OCI-LY7 (cell line): Measurements from ENCODE around the gene ZNF79. TPM values are rescaled to one million over a fixed set of nuclear protein-coding genes. Genes with fewer than 3 reads are reported as not detected.

Experiments used
- BruUV-seq: library from RNA; stranded (reverse); fragments of 400-500 nt; replicated peaks from 2 replicates; lab custom pipeline; 2021; lab: Mats Ljungman, UMichigan
- CTCF ChIA-PET: fragments of 300-600 bp; sonication (Branson Sonifier 250); formaldehyde crosslinking; loops from one replicate; lab custom pipeline; 2022; ENCODE audit warnings: antibody characterized with exemption; ENCODE audit not compliant: unreplicated experiment; lab: Charles Lee
- POLR2A ChIA-PET: fragments of 300-600 bp; sonication (Branson Sonifier 250); formaldehyde crosslinking; loops from one replicate; lab custom pipeline; 2022; ENCODE audit warnings: antibody characterized with exemption; lab: Charles Lee
- DNase-seq: peaks from one replicate; pipeline ENCODE4 v3.0.0-alpha.2; 2015; ENCODE audit warnings: low spot score
- H2AFZ ChIP-seq: fragments of 200-600 bp; sonication (generic), shearing (Covaris generic); 2 replicates; pipeline ENCODE4 v1.6.1; 2014; ENCODE audit warnings: mild to moderate bottlenecking, antibody characterized with exemption, low read length, moderate library complexity
- H3K27ac ChIP-seq: fragments of 200-600 bp; sonication (generic); 2 replicates; pipeline ENCODE4 v1.5.1; 2014; ENCODE audit warnings: mixed run types, low read depth, mild to moderate bottlenecking, moderate library complexity, low read length, inconsistent platforms; ENCODE audit not compliant: poor library complexity, severe bottlenecking
- H3K36me3 ChIP-seq: fragments of 200-600 bp; sonication (generic); 2 replicates; pipeline ENCODE4 v1.6.1; 2014; ENCODE audit warnings: mild to moderate bottlenecking, antibody characterized with exemption, low read length, moderate library complexity, mixed read lengths; ENCODE audit not compliant: insufficient read depth
- H3K4me1 ChIP-seq: fragments of 200-600 bp; sonication (generic); 2 replicates; pipeline ENCODE4 v1.5.1; 2014; ENCODE audit warnings: mild to moderate bottlenecking, low read length; ENCODE audit not compliant: insufficient read depth, poor library complexity, severe bottlenecking
- H3K4me2 ChIP-seq: fragments of 200-600 bp; sonication (generic); 2 replicates; pipeline ENCODE4 v1.6.1; 2014; ENCODE audit warnings: mild to moderate bottlenecking, low read length
- H3K4me3 ChIP-seq: fragments of 200-600 bp; sonication (generic); 2 replicates; pipeline ENCODE4 v1.5.1; 2014; ENCODE audit warnings: mild to moderate bottlenecking, low read depth, low read length; ENCODE audit not compliant: poor library complexity, severe bottlenecking
- H3K79me2 ChIP-seq: fragments of 200-600 bp; sonication (generic); 2 replicates; pipeline ENCODE4 v1.6.1; 2016; ENCODE audit warnings: low read depth, mild to moderate bottlenecking, low read length, moderate library complexity, mixed read lengths; ENCODE audit not compliant: insufficient read depth
- H3K9me2 ChIP-seq: fragments of 200-600 bp; sonication (generic); 2 replicates; pipeline ENCODE4 v1.6.1; 2016; ENCODE audit warnings: mild to moderate bottlenecking, low read length, mixed read lengths; ENCODE audit not compliant: insufficient read depth
- H3K9me3 ChIP-seq: fragments of 200-600 bp; sonication (generic); 2 replicates; pipeline ENCODE4 v1.6.1; 2014; ENCODE audit warnings: mild to moderate bottlenecking, mixed run types, low read length, mixed read lengths
- H4K20me1 ChIP-seq: fragments of 200-600 bp; sonication (generic); 2 replicates; pipeline ENCODE4 v1.6.1; 2014; ENCODE audit warnings: mild to moderate bottlenecking, antibody characterized with exemption, low read length, moderate library complexity, mixed read lengths; ENCODE audit not compliant: insufficient read depth
- CTCF ChIP-seq: fragments of 200-600 bp; sonication (generic); conservative IDR thresholded peaks from 2 replicates; pipeline ENCODE4 v1.5.1; 2014; ENCODE audit warnings: mild to moderate bottlenecking, antibody characterized with exemption, low read length, moderate library complexity, mixed read lengths
- EZH2phosphoT487 ChIP-seq: fragments of 200-600 bp; sonication (generic); IDR thresholded peaks from 2 replicates; pipeline ENCODE4 v1.6.1; 2018; ENCODE audit warnings: low read depth, borderline replicate concordance, mild to moderate bottlenecking, mixed run types, antibody characterized with exemption, low read length, moderate library complexity, mixed read lengths
- intact Hi-C: fragments of 100-400 bp; cut with micrococcal nuclease; formaldehyde crosslinking; loops from one replicate; pipeline ENCODE4 v1.10.0; 2022; ENCODE audit not compliant: unreplicated experiment
- small RNA-seq: library from RNA; depleted of rRNA; stranded (forward); fragments of <200 nt; gene quantifications from one replicate; pipeline ENCODE3, GENCODE V24; 2014
- total RNA-seq, 2 experiments: library from RNA; depleted of rRNA in 1 of 2; stranded (reverse); fragments of >200 nt in 1 of 2; shearing (Covaris generic) in 1 of 2; gene quantifications; 2 replicates each; pipeline ENCODE4 v1.2.3, GENCODE V29; 2014 to 2022

The ZNF79 gene
- total RNA-seq, 2 experiments from 2014 or later, result 9.4 to 14.9 TPM

- Histone ChIP-seq H3K4me2 (no peak overlapping the region), H3K27ac (no peak overlapping the region), H3K4me3 (no peak overlapping the region), H3K9me3 (no peaks in the 10 kb centered on the region), H4K20me1 (no peaks in the 10 kb centered on the region), H3K9me2 (no peaks in the 10 kb centered on the region), H3K79me2 (no peaks in the 10 kb centered on the region), H3K4me1 (no peaks in the 10 kb centered on the region), H3K36me3 (peaks cover 22% of the 10 kb centered on the region), H2AFZ (no peak overlapping the region)
- no TSS peak for BruUV-seq
- ChIA-PET CTCF (no interaction called here), POLR2A (no interaction called here)
- intact Hi-C loops, result no loop called here
- DNase-seq, result no peak
- TF ChIP-seq EZH2phosphoT487, result no peak
- TF ChIP-seq CTCF, result no peak
Measured at GRCh38 chr9:127494304-127494702, 70.1 kb downstream of the ZNF79 start.

Small RNA genes within 50 kb of the gene (small RNA-seq; reads per million reads assigned to genes)
- gene RF00019 (not detected), gene SNORA65 (74.9 reads per million, percentile 99 among the genes with 10 or more reads in this experiment)

Other genes starting within 250 kb of the ZNF79 start
- 17.2 and 21.1 TPM in 2 replicates for gene GARNL3, start 159.6 kb upstream of the ZNF79 start, total RNA-seq (2014; rRNA removed; shearing (Covaris generic))
- gene GARNL3, start 159.6 kb upstream of the ZNF79 start, total RNA-seq (2022), result 16.1 and 23.2 TPM in 2 replicates
- gene SLC2A8, start 27.2 kb upstream of the ZNF79 start, total RNA-seq (2014; rRNA removed; shearing (Covaris generic)), result 5.6 and 11.9 TPM in 2 replicates
- 18.0 and 19.6 TPM in 2 replicates for gene SLC2A8, start 27.2 kb upstream of the ZNF79 start, total RNA-seq (2022)
- gene RPL12, start 27.0 kb downstream of the ZNF79 start, total RNA-seq (2014; rRNA removed; shearing (Covaris generic)), result 1,855 and 1,868 TPM in 2 replicates
- gene RPL12, start 27.0 kb downstream of the ZNF79 start, total RNA-seq (2022), result 1,622 and 1,726 TPM in 2 replicates
- 13.6 and 20.8 TPM in 2 replicates for gene LRSAM1, start 27.1 kb downstream of the ZNF79 start, total RNA-seq (2014; rRNA removed; shearing (Covaris generic))
- gene LRSAM1, start 27.1 kb downstream of the ZNF79 start, total RNA-seq (2022), result 32.2 and 34.1 TPM in 2 replicates
- gene STXBP1, start 187.9 kb downstream of the ZNF79 start, total RNA-seq (2014; rRNA removed; shearing (Covaris generic)), result 3.7 and 4.1 TPM in 2 replicates
- 20.4 and 22.1 TPM in 2 replicates for gene STXBP1, start 187.9 kb downstream of the ZNF79 start, total RNA-seq (2022)